ENCODE results near the gene EMCN.

The EMCN gene

GRCh38 chr4:100469555-100469954 is 48.3 kb downstream of the EMCN start:
- Histone ChIP-seq H3K4me3 (replicated peaks; ENCODE audit: insufficient read depth, low read length) (no peak overlapping the region), H3K27ac (replicated peaks) (no peak overlapping the region), H3K27me3 (ENCODE audit: insufficient read depth, poor library complexity, severe bottlenecking) (no peaks in the 10 kb centered on the region)
- TF ChIP-seq REST (IDR thresholded peaks at IDR 0.05; ENCODE audit: insufficient replicate concordance, low read depth): no peak
- no peak for TF ChIP-seq CTCF (IDR thresholded peaks at IDR 0.05; ENCODE audit: insufficient read depth, low read length)
- TF ChIP-seq SPI1 (IDR thresholded peaks at IDR 0.05; ENCODE audit: borderline replicate concordance, low read depth): no peak
- no peak for TF ChIP-seq GABPA (IDR thresholded peaks at IDR 0.05; ENCODE audit: low read depth)
- no peak for TF ChIP-seq POLR2AphosphoS5 (IDR thresholded peaks at IDR 0.05; ENCODE audit: low read depth)
- no peak for DNase-seq (ENCODE audit: low read depth in 1 of 2, low spot score in 1 of 2)

GRCh38 chr4:100466501-100466900 is 51.3 kb downstream of the EMCN start:
- Histone ChIP-seq H3K4me3 (replicated peaks; ENCODE audit: insufficient read depth, low read length) (no peak overlapping the region), H3K27ac (replicated peaks) (no peak overlapping the region), H3K27me3 (ENCODE audit: insufficient read depth, poor library complexity, severe bottlenecking) (no peaks in the 10 kb centered on the region)
- peak in 1 of 2 experiments; percentile 4 for DNase-seq (ENCODE audit: low read depth in 1 of 2, low spot score in 1 of 2)
- TF ChIP-seq POLR2AphosphoS5 (IDR thresholded peaks at IDR 0.05; ENCODE audit: low read depth): no peak
- no peak for TF ChIP-seq CTCF (IDR thresholded peaks at IDR 0.05; ENCODE audit: insufficient read depth, low read length)
- no peak for TF ChIP-seq REST (IDR thresholded peaks at IDR 0.05; ENCODE audit: insufficient replicate concordance, low read depth)
- no peak for TF ChIP-seq SPI1 (IDR thresholded peaks at IDR 0.05; ENCODE audit: borderline replicate concordance, low read depth)
- no peak for TF ChIP-seq GABPA (IDR thresholded peaks at IDR 0.05; ENCODE audit: low read depth)

- Histone ChIP-seq H3K27ac (replicated peaks) (no peak overlapping the region), H3K4me3 (replicated peaks; ENCODE audit: insufficient read depth, low read length) (no peak overlapping the region), H3K27me3 (ENCODE audit: insufficient read depth, poor library complexity, severe bottlenecking) (no peaks in the 10 kb centered on the region)
- TF ChIP-seq POLR2AphosphoS5 (IDR thresholded peaks at IDR 0.05; ENCODE audit: low read depth): no peak
- TF ChIP-seq GABPA (IDR thresholded peaks at IDR 0.05; ENCODE audit: low read depth): no peak
- no peak for TF ChIP-seq REST (IDR thresholded peaks at IDR 0.05; ENCODE audit: insufficient replicate concordance, low read depth)
- no peak for TF ChIP-seq SPI1 (IDR thresholded peaks at IDR 0.05; ENCODE audit: borderline replicate concordance, low read depth)
- no peak for TF ChIP-seq CTCF (IDR thresholded peaks at IDR 0.05; ENCODE audit: insufficient read depth, low read length)
- DNase-seq (ENCODE audit: low read depth in 1 of 2, low spot score in 1 of 2): no peak
These were observed 55.8 kb downstream of the EMCN start for GRCh38 chr4:100461807-100462605.

Data from HL-60 (cell line).